AG10803 (cell line): ENCODE measurements around the gene SLC30A7.
"Not testable (repeated sequence)": the region's sequence is repeated elsewhere in the genome, so short reads cannot be mapped to it uniquely, and the experiment has no call there.

ENCODE experiments used
- DNase-seq: peaks from one replicate; pipeline ENCODE4 v3.0.0; 2010; ENCODE audit warnings: low read depth
- H3K4me3 ChIP-seq: 2 replicates; pipeline ENCODE4 v1.5.1; 2011; ENCODE audit warnings: mild to moderate bottlenecking, low read length, control low read depth
- TF ChIP-seq, protein P1 (sequence below): conservative IDR thresholded peaks from 2 replicates; pipeline ENCODE4 v1.5.1; 2011; ENCODE audit warnings: mild to moderate bottlenecking, low read length, control low read depth, inconsistent platforms

The SLC30A7 gene

DNA sequence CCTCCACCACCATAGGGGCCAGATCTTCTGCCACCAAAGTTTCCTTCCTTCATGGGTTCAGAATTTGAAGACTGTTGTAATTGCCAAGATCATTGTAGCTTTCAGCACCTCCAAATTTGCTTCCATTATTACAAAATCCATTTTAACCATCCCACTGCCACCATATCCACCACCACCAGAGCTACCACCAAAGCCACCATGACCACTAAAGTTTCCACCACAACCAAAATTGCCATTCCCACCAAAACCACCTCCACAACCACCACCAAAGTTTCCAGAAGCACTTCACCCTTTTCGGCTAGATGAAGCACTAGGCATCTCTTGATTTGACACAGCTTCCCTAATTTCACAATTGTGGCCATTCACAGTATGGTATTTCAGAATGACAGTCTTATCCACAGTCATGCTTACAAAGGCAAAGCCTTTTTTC is 45.2 kb downstream of the SLC30A7 start:
- H3K4me3 ChIP-seq, result no peak overlapping the region
- no peak for DNase-seq
- TF ChIP-seq, protein P1, sequence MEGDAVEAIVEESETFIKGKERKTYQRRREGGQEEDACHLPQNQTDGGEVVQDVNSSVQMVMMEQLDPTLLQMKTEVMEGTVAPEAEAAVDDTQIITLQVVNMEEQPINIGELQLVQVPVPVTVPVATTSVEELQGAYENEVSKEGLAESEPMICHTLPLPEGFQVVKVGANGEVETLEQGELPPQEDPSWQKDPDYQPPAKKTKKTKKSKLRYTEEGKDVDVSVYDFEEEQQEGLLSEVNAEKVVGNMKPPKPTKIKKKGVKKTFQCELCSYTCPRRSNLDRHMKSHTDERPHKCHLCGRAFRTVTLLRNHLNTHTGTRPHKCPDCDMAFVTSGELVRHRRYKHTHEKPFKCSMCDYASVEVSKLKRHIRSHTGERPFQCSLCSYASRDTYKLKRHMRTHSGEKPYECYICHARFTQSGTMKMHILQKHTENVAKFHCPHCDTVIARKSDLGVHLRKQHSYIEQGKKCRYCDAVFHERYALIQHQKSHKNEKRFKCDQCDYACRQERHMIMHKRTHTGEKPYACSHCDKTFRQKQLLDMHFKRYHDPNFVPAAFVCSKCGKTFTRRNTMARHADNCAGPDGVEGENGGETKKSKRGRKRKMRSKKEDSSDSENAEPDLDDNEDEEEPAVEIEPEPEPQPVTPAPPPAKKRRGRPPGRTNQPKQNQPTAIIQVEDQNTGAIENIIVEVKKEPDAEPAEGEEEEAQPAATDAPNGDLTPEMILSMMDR, result no peak

DNA sequence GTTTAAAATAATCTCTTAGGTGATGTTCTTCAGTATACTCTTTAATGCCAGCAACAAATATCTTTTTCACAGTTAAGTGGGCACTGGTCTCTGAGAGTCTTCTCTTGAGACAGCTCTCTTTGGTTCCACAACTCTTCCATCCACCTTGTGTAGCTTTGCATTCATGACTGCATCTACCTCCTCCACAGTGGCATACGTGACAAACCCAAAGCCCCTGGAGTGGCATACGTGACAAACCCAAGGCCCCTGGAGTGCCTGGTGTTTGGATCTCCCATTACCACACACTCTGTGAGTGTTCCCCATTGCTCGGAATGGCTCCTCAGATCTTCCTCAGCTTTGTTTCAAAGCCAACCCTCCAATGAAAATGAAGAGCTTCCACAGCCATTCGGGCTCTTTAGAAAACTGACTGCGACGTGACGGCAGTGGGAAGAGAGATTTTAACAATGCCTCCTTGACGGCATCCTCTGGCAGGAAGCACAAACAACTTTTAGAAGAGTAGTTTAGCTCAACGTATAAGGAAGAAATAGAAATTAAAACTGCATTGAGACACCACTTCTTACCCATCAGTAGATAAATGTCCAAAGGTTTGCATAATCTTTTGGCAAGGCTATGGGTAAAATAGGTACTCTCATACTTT is 45.8 kb downstream of the SLC30A7 start:
- TF ChIP-seq, protein P1, result no peak
- DNase-seq, result no peak
- no peak overlapping the region for H3K4me3 ChIP-seq

DNA sequence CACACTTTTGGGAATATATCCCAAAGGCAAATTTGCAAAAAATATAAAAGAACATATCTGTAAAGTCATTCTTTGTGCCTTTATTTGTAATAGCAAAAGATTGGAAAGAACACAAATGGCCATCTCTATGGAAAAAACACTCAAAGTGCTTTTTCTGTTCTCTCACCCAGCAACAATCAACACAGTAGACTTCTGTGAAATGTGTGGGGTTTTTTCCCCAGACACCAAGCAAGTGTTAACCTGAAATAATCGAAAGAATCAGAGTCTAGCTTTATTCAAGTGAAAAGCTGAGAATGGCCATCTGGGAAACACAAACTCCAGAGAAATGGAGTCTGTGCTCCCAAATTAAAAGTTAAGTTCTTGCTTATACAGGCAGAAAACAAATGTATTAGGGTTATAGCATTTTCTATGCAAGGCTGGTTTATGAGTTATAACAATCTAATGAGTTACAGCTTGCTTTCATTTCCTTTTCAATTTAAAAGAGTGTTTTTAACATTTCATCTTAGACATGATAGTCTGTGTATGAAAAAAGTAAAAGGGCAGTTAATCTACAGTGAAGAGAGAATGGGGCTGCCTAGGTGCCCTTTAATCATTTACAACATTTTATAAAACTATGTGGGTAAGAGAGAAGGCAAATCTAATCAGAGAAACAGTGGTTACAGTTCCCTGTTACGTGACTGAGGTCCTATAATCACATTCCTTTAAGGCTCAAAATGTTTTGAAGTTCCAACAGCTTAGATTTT is 46.6 kb downstream of the SLC30A7 start:
- DNase-seq, result no peak
- TF ChIP-seq, protein P1, result no peak

DNA sequence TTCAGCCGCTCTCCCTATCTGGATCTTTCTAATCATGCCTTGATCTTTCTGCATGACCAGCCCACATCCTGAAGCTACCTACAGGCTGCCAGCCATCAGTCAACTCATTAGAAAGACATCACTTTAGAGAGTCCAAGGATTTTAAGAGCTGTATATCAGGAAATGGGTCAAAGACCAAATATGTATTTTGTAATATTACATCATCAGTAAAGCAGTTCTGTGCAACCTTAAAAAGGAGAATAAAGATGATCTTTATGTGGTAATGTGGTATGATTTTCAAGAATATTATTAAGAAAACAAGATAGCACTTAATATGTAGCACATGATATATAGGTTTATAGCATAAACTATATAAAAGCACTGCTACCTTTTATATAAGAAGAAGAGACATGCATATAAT is 47.6 kb downstream of the SLC30A7 start:
- no peak for DNase-seq
- TF ChIP-seq, protein P1, result no peak
- no peak overlapping the region for H3K4me3 ChIP-seq

More for the DNA sequence above, 46.6 kb downstream of the SLC30A7 start:
- H3K4me3 ChIP-seq, result no peak overlapping the region

DNA sequence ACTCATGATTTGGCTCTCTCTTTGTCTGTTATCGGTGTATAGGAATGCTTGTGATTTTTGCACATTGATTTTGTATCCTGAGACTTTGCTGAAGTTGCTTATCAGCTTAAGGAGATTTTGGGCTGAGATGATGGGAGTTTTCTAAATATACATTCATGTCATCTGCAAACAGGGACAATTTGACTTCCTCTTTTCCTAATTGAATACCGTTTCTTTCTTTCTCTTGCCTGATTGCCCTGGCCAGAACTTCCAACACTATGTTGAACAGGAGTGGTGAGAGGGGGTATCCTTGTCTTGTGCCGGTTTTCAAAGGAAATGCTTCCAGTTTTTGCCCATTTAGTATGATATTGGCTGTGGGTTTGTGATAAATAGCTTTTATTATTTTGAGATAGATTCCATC is 50.2 kb downstream of the SLC30A7 start:
- H3K4me3 ChIP-seq, DNase-seq: not testable (repeated sequence)

DNA sequence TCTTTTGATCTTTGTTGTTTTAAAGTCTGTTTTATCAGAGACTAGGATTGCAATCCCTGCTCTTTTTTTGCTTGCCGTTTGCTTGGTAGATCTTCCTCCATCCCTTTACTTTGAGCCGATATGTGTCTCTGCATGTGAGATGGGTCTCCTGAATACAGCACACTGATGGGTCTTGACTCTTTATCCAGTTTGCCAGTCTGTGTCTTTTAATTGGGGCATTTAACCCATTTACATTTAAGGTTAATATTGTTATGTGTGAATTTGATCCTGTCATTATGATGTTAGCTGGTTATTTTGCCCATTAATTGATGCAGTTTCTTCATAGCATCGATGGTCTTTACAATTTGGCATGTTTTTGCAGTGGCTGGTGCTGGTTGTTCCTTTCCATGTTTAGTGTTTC is 51.9 kb downstream of the SLC30A7 start:
- not testable (repeated sequence) for H3K4me3 ChIP-seq, DNase-seq

DNA sequence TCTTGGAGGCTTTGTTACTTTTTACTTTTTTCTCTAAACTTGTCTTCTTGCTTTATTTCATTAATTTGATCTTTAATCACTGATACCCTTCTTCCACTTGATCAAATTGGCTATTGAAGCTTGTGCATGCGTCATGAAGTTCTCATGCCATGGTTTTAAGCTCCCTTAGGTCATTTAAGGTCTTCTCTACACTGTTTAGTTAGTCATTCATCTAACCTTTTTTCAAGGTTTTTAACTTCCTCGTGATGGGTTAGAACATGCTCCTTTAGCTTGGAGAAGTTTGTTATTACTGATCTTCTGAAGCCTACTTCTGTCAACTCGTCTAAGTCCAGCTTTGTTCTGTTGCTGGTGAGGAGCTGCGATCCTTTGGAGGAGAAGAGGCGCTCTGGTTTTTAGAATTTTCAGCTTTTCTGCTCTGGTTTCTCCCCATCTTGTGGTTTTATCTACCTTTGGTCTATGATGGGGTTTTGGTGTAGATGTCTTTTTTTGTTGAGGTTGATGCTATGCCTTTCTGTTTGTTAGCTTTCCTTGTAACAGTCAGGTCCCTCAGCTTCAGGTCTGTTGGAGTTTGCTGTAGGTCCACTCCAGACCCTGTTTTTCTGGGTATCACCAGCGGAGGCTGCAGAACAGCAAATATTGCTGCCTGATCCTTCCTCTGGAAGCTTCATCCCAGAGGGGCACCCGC is 53.0 kb downstream of the SLC30A7 start:
- DNase-seq, H3K4me3 ChIP-seq: not testable (repeated sequence)

DNA sequence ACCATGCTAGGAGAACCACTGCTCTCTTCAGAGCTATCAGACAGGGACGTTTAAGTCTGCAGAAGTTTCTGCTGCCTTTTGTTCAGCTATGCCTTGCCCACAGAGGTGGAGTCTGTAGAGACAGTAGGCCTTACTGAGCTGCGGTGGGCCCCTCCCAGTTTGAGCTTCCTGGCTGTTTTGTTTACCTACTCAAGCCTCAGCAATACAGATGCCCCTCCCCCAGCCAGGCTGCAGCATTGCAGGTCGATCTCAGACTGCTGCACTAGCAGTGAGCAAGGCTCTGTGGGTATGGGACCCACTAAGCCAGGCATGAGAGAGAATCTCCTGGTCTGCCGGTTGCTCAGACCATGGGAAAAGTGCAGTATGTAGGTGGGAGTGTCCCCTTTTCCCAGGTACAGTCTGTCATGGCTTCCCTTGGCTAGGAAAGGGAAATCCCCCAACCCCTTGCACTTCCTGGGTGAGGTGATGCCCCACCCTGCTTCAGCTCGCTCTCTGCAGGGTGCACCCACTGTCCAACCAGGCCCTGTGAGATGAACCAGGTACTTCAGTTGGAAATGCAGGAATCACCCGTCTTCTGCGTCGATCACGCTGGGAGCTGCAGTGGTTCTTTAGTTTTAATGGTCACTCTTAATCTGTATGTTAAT is 53.7 kb downstream of the SLC30A7 start:
- H3K4me3 ChIP-seq, DNase-seq: not testable (repeated sequence)

DNA sequence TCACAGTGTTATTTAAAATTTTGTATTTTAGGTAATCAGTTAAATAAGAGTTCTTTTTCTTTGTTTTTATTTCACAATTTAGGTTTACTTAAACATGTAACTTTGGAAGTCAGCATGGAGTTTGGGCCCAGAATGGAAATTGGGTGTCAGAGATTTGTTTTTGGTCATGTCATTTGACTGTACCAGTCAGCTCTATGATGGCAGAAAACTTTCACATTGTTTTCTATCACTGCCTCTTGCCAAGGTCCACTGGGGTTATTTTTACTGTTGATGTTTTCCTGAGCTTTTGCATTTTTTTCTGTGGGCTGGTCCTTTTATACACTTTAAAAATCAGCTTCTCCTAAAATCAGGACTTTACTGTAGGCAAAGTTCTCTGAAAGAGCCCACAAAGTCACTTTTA is 54.4 kb downstream of the SLC30A7 start:
- no peak for DNase-seq
- no peak overlapping the region for H3K4me3 ChIP-seq
- TF ChIP-seq, protein P1, result no peak
